ENCODE measurements around the gene SMAD3. TPM values are rescaled to one million over a fixed set of nuclear protein-coding genes. Genes with fewer than 3 reads are reported as not detected.

Gene SMAD3
- total RNA-seq, 2 experiments from 2014 or later: 41.2 to 77.8 TPM

GRCh38 chr15:67210555-67211168, 145.3 kb downstream of the SMAD3 start:
- Histone ChIP-seq H3K4me3 (ENCODE audit: low read depth, low read length, poor library complexity, severe bottlenecking) (no peak overlapping the region), H3K9me3 (ENCODE audit: low read length) (no peaks in the 10 kb centered on the region), H3K36me3 (ENCODE audit: insufficient read depth, low read length) (peaks cover 31% of the 10 kb centered on the region), H3K4me2 (ENCODE audit: low read length) (no peak overlapping the region), H4K20me1 (ENCODE audit: insufficient read depth, low read length) (no peaks in the 10 kb centered on the region), H3K27ac (ENCODE audit: low read depth, low read length, poor library complexity, severe bottlenecking) (no peak overlapping the region), H3K79me2 (ENCODE audit: insufficient read depth, low read depth, low read length) (no peaks in the 10 kb centered on the region), H3K4me1 (ENCODE audit: insufficient read depth, low read length, poor library complexity, severe bottlenecking) (peaks cover 4% of the 10 kb centered on the region), H2AFZ (ENCODE audit: low read length) (no peak overlapping the region), H3K9me2 (ENCODE audit: insufficient read depth, low read length) (no peaks in the 10 kb centered on the region)
- no peak for DNase-seq (ENCODE audit: low spot score)
- ChIA-PET POLR2A (interaction anchor here (0.7 kb wide), 1 partner anchor 8 kb away, joined by 3 read pairs; no protein-coding TSS in a partner anchor), CTCF (ENCODE audit: unreplicated experiment) (no interaction called here)
- TF ChIP-seq CTCF (conservative IDR thresholded peaks at IDR 0.05; ENCODE audit: low read length): no peak
- TF ChIP-seq EZH2phosphoT487 (IDR thresholded peaks at IDR 0.05; ENCODE audit: borderline replicate concordance, low read depth, low read length): no peak
- intact Hi-C loops (cut with micrococcal nuclease; ENCODE audit: unreplicated experiment): no loop called here
- no TSS peak for BruUV-seq (replicated peaks)

GRCh38 chr15:67212684-67213367, 147.4 kb downstream of the SMAD3 start:
- no TSS peak for BruUV-seq (replicated peaks)
- CTCF ChIA-PET (ENCODE audit: unreplicated experiment): no interaction called here
- Histone ChIP-seq H3K4me3 (ENCODE audit: low read depth, low read length, poor library complexity, severe bottlenecking) (no peak overlapping the region), H3K4me2 (ENCODE audit: low read length) (no peak overlapping the region), H3K27ac (ENCODE audit: low read depth, low read length, poor library complexity, severe bottlenecking) (no peak overlapping the region), H3K9me2 (ENCODE audit: insufficient read depth, low read length) (no peaks in the 10 kb centered on the region), H3K9me3 (ENCODE audit: low read length) (no peaks in the 10 kb centered on the region), H4K20me1 (ENCODE audit: insufficient read depth, low read length) (no peaks in the 10 kb centered on the region), H3K36me3 (ENCODE audit: insufficient read depth, low read length) (peaks cover 28% of the 10 kb centered on the region), H3K4me1 (ENCODE audit: insufficient read depth, low read length, poor library complexity, severe bottlenecking) (peaks cover 4% of the 10 kb centered on the region), H3K79me2 (ENCODE audit: insufficient read depth, low read depth, low read length) (no peaks in the 10 kb centered on the region), H2AFZ (ENCODE audit: low read length) (no peak overlapping the region)
- no peak for DNase-seq (ENCODE audit: low spot score)
- POLR2A ChIA-PET: no interaction called here
- intact Hi-C loops (cut with micrococcal nuclease; ENCODE audit: unreplicated experiment): no loop called here
- TF ChIP-seq CTCF (conservative IDR thresholded peaks at IDR 0.05; ENCODE audit: low read length) (no peak), EZH2phosphoT487 (IDR thresholded peaks at IDR 0.05; ENCODE audit: borderline replicate concordance, low read depth, low read length) (no peak)

- TF ChIP-seq CTCF (conservative IDR thresholded peaks at IDR 0.05; ENCODE audit: low read length): no peak
- TF ChIP-seq EZH2phosphoT487 (IDR thresholded peaks at IDR 0.05; ENCODE audit: borderline replicate concordance, low read depth, low read length): no peak
- no peaks in the 10 kb centered on the region for H3K4me1 ChIP-seq (ENCODE audit: insufficient read depth, low read length, poor library complexity, severe bottlenecking)
These were observed 149.7 kb downstream of the SMAD3 start for GRCh38 chr15:67215102-67215501.

More at GRCh38 chr15:67215102-67215501, 149.7 kb downstream of the SMAD3 start:
- ChIA-PET POLR2A (no interaction called here), CTCF (ENCODE audit: unreplicated experiment) (no interaction called here)
- no peaks in the 10 kb centered on the region for H3K9me2 ChIP-seq (ENCODE audit: insufficient read depth, low read length)
- H4K20me1 ChIP-seq (ENCODE audit: insufficient read depth, low read length): no peaks in the 10 kb centered on the region
- H3K9me3 ChIP-seq (ENCODE audit: low read length): no peaks in the 10 kb centered on the region
- no peak overlapping the region for H2AFZ ChIP-seq (ENCODE audit: low read length)
- H3K36me3 ChIP-seq (ENCODE audit: insufficient read depth, low read length): peaks cover 32% of the 10 kb centered on the region
- H3K4me2 ChIP-seq (ENCODE audit: low read length): no peak overlapping the region
- H3K27ac ChIP-seq (ENCODE audit: low read depth, low read length, poor library complexity, severe bottlenecking): no peak overlapping the region
- no peak overlapping the region for H3K4me3 ChIP-seq (ENCODE audit: low read depth, low read length, poor library complexity, severe bottlenecking)
- H3K79me2 ChIP-seq (ENCODE audit: insufficient read depth, low read depth, low read length): no peaks in the 10 kb centered on the region
- DNase-seq (ENCODE audit: low spot score): no peak
- no TSS peak for BruUV-seq (replicated peaks)
- intact Hi-C loops (cut with micrococcal nuclease; ENCODE audit: unreplicated experiment): no loop called here
